Measurements from ENCODE around the gene EPB41L4B. TPM values are rescaled to one million over a fixed set of nuclear protein-coding genes. Genes with fewer than 3 reads are reported as not detected.

Gene EPB41L4B
- total RNA-seq, 2 donors from 2014 or later, result 0.27 to 1.1 TPM

- no peaks in the 10 kb centered on the region for H3K4me1 ChIP-seq (ENCODE audit: control insufficient read depth in 1 of 2, low read depth in 2 of 2)
- H3K27me3 ChIP-seq (replicated peaks; ENCODE audit: insufficient read depth), result no peaks in the 10 kb centered on the region
- H3K9me3 ChIP-seq, result no peaks in the 10 kb centered on the region
- no peak for DNase-seq (ENCODE audit: low spot score)
- no peak overlapping the region for H3K27ac ChIP-seq
- no peak for TF ChIP-seq CTCF (IDR thresholded peaks at IDR 0.05)
- H3K36me3 ChIP-seq, result no peaks in the 10 kb centered on the region
- no peak overlapping the region for H3K4me3 ChIP-seq
- no peak for ATAC-seq (ENCODE audit: insufficient number of reproducible peaks, low FRiP score, low read depth)
Observed at GRCh38 chr9:109198736-109199382, 122.0 kb downstream of the EPB41L4B start.

GRCh38 chr9:109193974-109194556 is 126.8 kb downstream of the EPB41L4B start:
- DNase-seq (ENCODE audit: low spot score) (no peak), ATAC-seq (ENCODE audit: insufficient number of reproducible peaks, low FRiP score, low read depth) (no peak)
- no peaks in the 10 kb centered on the region for H3K4me1 ChIP-seq (ENCODE audit: control insufficient read depth in 1 of 2, low read depth in 2 of 2)

GRCh38 chr9:109192732-109193361 is 128.0 kb downstream of the EPB41L4B start:
- Histone ChIP-seq H3K27ac (no peak overlapping the region), H3K36me3 (no peaks in the 10 kb centered on the region), H3K9me3 (no peaks in the 10 kb centered on the region), H3K4me1 (ENCODE audit: control insufficient read depth in 1 of 2, low read depth in 2 of 2) (no peaks in the 10 kb centered on the region), H3K4me3 (no peak overlapping the region), H3K27me3 (replicated peaks; ENCODE audit: insufficient read depth) (no peaks in the 10 kb centered on the region)
- ATAC-seq (ENCODE audit: insufficient number of reproducible peaks, low FRiP score, low read depth) (no peak), DNase-seq (ENCODE audit: low spot score) (no peak)
- TF ChIP-seq CTCF (IDR thresholded peaks at IDR 0.05), result no peak

More at GRCh38 chr9:109193974-109194556, 126.8 kb downstream of the EPB41L4B start:
- Histone ChIP-seq H3K4me3 (no peak overlapping the region), H3K27me3 (replicated peaks; ENCODE audit: insufficient read depth) (no peaks in the 10 kb centered on the region), H3K27ac (no peak overlapping the region), H3K36me3 (no peaks in the 10 kb centered on the region), H3K9me3 (no peaks in the 10 kb centered on the region)
- no peak for TF ChIP-seq CTCF (IDR thresholded peaks at IDR 0.05)

- ATAC-seq (ENCODE audit: insufficient number of reproducible peaks, low FRiP score, low read depth), result no peak
Observed at GRCh38 chr9:109191746-109192145, 129.1 kb downstream of the EPB41L4B start.

More at GRCh38 chr9:109191746-109192145, 129.1 kb downstream of the EPB41L4B start:
- H3K27ac ChIP-seq, result no peak overlapping the region
- H3K27me3 ChIP-seq (replicated peaks; ENCODE audit: insufficient read depth), result no peaks in the 10 kb centered on the region
- no peaks in the 10 kb centered on the region for H3K4me1 ChIP-seq (ENCODE audit: control insufficient read depth in 1 of 2, low read depth in 2 of 2)
- H3K9me3 ChIP-seq, result no peaks in the 10 kb centered on the region
- no peak for DNase-seq (ENCODE audit: low spot score)
- no peak overlapping the region for H3K4me3 ChIP-seq
- H3K36me3 ChIP-seq, result no peaks in the 10 kb centered on the region
- TF ChIP-seq CTCF (IDR thresholded peaks at IDR 0.05), result no peak

Measured in thoracic aorta (tissue), 2 donors.